NCI-H2107 (cell line): Measurements from ENCODE around the gene NECTIN1.
A peak's percentile ranks its signal among the peaks of the same experiment; 100 is the strongest.

Source experiments
- DNase-seq: peaks from one replicate; lab custom pipeline; 2025; lab: John Stamatoyannopoulos, UW

The NECTIN1 gene, protein sequence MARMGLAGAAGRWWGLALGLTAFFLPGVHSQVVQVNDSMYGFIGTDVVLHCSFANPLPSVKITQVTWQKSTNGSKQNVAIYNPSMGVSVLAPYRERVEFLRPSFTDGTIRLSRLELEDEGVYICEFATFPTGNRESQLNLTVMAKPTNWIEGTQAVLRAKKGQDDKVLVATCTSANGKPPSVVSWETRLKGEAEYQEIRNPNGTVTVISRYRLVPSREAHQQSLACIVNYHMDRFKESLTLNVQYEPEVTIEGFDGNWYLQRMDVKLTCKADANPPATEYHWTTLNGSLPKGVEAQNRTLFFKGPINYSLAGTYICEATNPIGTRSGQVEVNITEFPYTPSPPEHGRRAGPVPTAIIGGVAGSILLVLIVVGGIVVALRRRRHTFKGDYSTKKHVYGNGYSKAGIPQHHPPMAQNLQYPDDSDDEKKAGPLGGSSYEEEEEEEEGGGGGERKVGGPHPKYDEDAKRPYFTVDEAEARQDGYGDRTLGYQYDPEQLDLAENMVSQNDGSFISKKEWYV

DNA sequence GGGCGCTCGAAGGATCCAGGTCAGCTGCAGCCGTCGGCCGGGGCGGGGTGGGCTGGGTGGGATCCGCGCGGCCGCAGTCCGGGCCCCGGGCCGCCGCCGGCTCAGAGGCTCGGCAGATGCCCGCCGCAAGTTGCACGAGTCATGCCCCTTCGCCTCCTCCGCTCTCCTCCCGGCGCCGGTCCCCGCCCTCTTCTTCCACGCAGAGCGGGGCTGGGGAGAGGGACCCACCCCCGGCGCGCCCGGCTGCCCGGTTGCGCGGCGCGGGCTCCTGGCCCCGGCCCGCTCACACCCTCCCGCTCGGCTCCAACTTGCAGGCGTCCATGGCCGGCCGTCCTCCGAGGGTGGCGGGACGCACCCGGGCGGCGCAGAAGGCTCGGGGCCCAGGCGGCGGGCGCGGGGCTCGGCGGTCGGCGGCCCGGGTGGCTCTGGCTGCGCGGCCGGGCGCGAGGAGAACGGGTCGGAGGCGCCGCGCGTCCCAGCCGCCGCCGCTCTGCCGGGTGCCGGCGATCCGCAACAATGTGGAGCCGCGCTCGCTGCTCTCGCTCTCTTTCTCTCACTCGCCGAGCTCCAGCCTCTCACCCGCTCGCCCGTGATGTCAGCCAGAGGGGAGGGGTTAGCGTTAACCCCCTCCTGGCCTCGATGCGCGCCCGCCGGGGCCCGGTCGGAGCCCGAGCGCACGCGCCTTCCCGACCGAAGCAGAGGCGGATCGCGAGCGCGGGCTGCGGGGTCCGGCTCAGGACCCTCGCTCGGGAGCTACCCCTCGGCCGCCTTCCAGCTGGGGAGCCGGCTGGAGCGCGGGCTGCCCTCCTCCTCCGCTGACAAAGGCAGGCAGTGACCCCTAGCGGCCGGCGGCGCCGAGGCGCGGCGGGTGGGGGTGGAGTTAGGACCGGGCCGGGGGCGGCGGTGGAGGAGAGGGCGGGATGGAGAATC is at the start of gene NECTIN1:
Gene NECTIN1 (minus strand): TSS at position 550 of the 930 bp plus-strand sequence. CDS start 647 bp downstream, outside the sequence.
- DNase-seq = peak; percentile 64

GRCh38 chr11:119778391-119779194 is 49.6 kb upstream of the NECTIN1 start:
- DNase-seq = no peak

DNA sequence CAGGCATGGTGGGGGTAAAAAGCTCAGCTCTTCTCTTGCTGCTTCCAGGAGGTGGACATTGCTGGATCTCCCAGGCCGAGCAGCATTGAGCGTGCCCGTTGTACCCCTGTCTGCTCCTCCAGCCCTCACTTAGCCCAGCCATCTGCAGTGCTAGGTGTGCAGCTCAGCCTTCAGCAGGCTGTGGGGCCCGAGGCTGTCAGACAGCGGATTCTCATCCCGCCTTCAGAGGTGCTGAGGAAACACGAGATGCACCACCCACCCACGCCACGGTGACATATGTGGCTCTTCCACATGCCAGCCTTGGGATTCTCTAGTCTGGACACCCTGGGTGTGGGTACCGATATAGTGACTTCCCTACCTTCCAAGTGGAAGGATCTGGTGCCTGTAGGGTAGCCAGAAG is 48.9 kb upstream of the NECTIN1 start:
- no peak for DNase-seq

DNA sequence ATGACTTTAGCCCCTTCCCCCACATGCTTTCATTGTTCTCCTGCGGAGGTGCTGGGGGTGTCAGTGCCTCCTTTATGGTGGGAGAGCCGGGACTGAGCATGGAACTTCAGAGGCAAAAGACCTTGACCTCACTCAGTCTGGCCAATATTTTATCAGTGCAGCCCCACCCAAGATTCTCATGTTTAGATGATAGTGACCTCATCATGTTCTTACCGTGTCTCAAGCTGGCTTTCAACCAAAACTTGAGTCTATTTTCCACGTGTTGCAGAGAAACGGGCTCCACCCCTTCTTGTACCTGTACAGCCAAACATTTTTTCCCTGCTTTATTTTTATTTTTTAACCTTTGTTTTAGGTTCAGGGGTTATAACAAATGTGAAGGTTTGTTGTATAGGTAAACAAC is 47.7 kb upstream of the NECTIN1 start:
- no peak for DNase-seq

GRCh38 chr11:119776031-119776636 is 47.1 kb upstream of the NECTIN1 start:
- no peak for DNase-seq

DNA sequence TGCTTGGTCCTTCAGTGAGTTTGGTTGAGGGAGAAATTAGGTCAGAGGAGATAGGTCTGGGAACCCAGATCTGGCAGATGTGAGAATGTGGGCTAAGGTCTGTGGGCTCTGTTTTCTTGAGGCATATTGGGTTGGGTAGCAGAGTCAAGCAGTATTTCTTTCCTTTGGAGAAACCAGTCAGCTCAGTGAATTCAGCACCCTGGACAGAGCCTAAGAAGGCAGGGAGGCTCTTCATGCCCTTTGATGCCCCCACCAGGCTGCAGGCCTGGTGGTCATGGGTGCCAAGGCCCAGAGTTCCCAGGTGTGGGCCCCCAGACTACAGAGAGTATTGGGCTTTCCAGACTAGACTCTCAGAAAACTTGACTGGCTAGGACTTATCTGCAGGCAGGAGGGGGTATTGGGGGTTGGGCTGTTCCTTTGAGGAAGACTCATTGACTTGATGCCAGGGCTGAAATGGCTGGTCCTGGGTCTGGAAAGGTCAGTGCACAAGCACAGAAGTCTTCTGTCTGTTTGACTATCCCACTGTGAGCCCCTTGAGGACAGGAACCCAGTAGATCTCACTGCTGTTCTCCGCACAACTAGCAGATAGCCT is 45.3 kb upstream of the NECTIN1 start:
- no peak for DNase-seq

- DNase-seq = no peak
These were observed 43.8 kb upstream of the NECTIN1 start for GRCh38 chr11:119772641-119773415.

DNA sequence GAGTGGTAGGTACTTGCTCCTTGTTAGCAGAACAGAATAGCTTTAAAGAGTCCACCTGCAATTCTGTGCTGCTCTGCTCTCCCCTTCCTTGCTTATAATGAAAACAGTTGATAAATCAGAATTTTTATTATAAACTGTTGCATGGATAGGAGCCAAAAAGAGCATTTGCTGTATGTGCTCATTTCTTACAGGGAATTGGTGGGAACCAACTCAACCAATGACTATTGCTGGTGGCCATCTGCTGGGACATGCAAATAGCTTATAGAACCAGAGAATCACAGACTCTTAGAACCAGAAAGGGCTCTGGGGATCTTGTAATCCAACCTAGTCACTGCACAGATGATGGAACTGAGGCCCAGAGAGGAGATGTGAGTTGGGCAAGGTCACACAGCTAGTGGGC is 43.1 kb upstream of the NECTIN1 start:
- no peak for DNase-seq

DNA sequence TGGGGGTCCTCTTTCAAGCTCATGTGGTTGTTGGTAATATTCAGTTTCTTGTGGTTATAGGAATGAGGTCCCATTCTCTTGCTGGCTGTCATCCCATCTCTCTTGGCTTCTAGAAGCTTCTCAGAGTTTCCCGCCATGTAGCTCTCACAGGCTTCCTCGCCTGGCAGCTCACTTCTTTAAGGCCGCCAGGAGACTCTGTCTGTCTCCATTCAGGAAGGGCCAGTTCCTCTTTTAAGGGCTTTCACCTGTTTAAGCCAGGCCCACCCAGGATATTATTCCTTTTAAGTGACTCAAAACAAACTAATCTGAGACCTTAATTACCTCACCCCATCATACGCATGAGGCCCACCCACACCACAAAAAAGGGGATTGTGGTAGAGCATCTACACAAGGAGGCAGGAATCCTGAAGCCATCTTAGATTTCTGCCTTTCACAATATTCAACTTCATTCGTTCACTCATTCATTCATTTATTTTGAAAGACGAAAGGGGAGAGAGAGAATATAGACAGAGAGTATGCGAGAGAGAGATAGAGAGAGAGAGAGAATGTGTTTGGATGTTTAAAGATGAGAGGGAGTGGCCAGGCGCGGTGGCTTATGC is 42.3 kb upstream of the NECTIN1 start:
- no peak for DNase-seq

- no peak for DNase-seq
These were observed 36.6 kb upstream of the NECTIN1 start for GRCh38 chr11:119765628-119766027.

- DNase-seq = peak; percentile 35
These were observed 35.3 kb upstream of the NECTIN1 start for GRCh38 chr11:119764108-119764868.

DNA sequence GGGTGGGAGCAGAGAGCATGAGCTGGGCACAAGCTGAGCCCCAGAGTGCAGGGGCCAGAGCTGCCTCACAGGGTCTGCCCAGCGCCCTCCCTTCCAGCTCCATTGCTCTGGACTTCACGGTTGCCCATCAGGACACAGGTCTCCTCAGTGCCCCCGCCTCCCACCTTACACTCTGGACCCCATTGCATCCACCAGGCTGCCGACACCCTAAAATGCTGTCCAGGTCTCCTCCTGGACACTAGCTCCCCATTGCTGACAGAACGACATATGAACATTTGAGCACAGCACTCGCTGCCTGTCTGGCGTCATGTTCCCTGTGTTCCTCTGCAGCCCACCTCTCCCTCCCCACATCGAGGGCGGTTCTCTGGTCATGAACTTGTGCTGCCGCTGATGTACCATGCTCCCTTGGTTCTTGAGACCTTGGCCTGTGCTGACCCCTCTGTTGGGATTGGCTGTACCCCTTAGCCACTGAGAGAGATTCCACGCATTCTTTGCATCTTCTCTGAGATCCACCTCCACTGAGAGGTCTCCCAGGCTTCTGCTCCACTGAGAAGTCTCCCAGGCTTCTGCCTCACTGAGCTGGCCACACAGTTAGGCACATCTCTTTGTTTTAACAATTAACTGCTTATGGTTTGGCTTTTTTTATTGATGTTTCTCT is 34.2 kb upstream of the NECTIN1 start:
- no peak for DNase-seq

GRCh38 chr11:119759747-119760412 is 30.9 kb upstream of the NECTIN1 start:
- no peak for DNase-seq

- no peak for DNase-seq
These were observed 30.3 kb upstream of the NECTIN1 start for GRCh38 chr11:119759324-119759723.

- no peak for DNase-seq
These were observed 29.3 kb upstream of the NECTIN1 start for GRCh38 chr11:119758291-119758690.

- DNase-seq = no peak
These were observed 28.4 kb upstream of the NECTIN1 start for GRCh38 chr11:119757378-119757777.

GRCh38 chr11:119756169-119756865 is 27.3 kb upstream of the NECTIN1 start:
- no peak for DNase-seq
